Measurements from ENCODE around the gene RNF19B.

Gene RNF19B

DNA sequence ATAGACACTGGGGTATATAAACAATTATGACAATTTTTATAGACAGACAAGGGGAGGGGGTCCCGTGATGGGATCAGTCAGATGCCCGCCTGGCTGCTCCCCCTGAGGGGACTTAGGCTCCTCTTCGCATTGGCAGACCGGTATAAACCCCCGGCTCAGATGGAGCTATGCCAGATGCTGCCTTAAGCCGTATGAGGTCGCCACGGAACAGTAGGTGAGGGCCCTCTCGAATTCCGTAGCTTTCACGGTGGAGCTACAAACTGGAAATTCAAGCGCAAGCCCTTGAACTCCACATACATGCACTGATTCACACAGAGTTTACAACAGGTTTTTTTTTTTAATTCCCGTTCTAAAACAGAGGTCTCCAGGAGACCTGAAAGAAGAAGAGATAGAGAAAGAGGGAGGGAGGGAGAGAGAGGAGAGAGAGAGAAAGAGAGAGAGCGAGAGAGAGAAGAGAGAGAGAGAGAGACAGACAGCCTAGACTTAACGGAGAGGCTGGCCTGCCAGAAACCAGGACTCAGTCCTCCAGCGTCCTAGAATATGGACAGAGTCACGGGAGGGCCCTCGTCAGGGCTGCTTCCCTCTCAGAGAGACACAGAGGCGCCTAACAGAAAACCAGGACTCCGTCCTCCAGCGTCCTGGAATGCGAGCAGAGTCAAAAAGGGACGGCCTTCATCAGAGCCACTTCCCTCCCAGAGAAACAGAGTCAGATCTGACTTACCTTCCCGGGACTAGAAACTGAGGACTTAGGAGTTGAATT, 39.0 kb downstream of the RNF19B start:
- TF ChIP-seq, protein P1, sequence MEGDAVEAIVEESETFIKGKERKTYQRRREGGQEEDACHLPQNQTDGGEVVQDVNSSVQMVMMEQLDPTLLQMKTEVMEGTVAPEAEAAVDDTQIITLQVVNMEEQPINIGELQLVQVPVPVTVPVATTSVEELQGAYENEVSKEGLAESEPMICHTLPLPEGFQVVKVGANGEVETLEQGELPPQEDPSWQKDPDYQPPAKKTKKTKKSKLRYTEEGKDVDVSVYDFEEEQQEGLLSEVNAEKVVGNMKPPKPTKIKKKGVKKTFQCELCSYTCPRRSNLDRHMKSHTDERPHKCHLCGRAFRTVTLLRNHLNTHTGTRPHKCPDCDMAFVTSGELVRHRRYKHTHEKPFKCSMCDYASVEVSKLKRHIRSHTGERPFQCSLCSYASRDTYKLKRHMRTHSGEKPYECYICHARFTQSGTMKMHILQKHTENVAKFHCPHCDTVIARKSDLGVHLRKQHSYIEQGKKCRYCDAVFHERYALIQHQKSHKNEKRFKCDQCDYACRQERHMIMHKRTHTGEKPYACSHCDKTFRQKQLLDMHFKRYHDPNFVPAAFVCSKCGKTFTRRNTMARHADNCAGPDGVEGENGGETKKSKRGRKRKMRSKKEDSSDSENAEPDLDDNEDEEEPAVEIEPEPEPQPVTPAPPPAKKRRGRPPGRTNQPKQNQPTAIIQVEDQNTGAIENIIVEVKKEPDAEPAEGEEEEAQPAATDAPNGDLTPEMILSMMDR (conservative IDR thresholded peaks at IDR 0.05; ENCODE audit: low read depth, low read length), result peak; percentile 15
- no peak overlapping the region for H3K4me3 ChIP-seq (ENCODE audit: low read length)
- DNase-seq (ENCODE audit: low read depth), result no peak

DNA sequence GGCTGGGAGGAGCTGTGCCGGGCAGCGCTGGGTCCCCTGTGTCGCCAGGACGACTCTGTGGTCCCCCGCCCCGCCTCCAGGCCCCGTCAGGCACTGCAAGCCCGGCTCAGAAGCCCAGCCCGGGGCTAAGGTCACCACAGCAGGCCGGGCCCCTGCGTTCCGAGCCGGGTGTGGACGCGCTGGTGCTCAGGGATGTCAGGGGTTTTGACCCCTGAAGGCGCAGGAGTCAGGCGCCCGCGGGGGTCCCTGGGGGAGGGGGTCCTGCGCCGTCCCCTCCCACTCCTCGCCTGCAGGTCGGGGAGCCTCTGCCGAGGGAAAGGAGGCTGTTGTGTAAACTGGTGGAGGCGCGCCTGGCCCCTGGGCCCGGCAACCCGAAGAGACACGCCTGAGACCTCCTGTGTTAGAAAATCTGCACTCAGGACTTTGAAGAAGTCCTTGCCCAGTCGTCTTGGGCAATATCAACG, 39.7 kb downstream of the RNF19B start:
- no peak for DNase-seq (ENCODE audit: low read depth)
- no peak overlapping the region for H3K4me3 ChIP-seq (ENCODE audit: low read length)
- TF ChIP-seq, protein P1 (conservative IDR thresholded peaks at IDR 0.05; ENCODE audit: low read depth, low read length), result no peak

DNA sequence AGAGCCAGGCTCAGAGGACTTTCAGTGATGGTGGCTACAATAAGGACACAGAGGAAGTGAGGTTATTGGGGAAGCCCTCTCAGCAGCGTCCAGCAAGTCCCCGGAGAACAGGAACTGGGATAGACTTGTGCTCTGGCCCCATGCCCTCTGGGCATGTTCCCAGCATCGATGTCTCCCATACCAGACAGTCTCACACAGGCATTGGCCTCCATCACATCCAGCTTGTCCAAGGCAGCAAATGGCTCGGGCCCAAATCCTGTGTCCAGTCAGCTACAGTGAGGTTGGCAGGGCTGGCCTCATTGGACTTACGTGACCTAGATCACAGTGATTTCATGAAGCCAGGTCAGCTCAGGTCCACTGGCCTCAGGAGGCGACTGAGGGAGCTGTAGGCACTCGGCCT, 43.8 kb downstream of the RNF19B start:
- no peak for DNase-seq (ENCODE audit: low read depth)
- TF ChIP-seq, protein P1 (conservative IDR thresholded peaks at IDR 0.05; ENCODE audit: low read depth, low read length), result no peak
- H3K4me3 ChIP-seq (ENCODE audit: low read length), result no peak overlapping the region

DNA sequence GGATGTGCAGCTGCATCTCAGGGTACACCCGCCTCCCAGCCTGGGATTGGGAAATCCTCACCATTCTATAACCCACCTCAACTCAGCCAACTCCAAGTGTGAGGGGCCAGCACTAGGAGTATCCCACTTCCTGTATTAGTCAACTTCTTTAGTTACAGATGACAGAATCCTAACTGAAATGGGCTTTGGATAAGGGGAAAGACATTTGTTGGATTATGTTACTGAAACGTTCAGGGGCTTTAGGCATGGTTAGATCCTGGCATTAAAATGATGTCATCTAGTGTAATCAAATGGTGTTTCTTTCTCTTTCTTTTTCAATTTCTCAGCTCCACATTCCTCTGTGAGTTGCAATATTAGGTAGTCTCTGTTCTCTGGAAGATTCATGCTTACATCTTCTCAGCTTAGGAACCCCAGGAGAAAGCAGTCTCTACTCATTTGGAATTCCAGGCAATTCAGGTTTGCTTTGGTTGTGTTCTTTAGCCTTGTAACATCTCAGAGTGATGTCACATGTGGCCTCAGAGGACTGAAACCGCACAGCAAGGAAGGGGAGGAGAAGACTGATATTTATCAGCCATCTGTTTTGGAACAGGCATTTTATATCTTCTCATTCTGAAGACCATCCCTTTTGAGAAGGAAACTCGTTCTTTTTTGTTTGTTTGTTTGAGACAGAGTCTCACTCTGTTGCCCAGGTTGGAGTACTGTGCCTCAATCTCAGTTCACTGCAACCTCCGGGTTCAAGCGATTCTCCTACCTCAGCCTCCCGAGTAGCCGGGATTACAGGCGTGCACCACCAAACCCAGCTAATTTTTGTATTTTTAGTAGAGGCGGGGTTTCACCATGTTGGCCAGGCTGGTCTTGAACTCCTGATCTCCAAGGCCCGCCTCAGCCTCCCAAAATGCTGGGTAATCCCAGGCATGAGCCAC, 44.5 kb downstream of the RNF19B start:
- DNase-seq (ENCODE audit: low read depth), result no peak
- TF ChIP-seq, protein P1 (conservative IDR thresholded peaks at IDR 0.05; ENCODE audit: low read depth, low read length), result no peak
- no peak overlapping the region for H3K4me3 ChIP-seq (ENCODE audit: low read length)

DNA sequence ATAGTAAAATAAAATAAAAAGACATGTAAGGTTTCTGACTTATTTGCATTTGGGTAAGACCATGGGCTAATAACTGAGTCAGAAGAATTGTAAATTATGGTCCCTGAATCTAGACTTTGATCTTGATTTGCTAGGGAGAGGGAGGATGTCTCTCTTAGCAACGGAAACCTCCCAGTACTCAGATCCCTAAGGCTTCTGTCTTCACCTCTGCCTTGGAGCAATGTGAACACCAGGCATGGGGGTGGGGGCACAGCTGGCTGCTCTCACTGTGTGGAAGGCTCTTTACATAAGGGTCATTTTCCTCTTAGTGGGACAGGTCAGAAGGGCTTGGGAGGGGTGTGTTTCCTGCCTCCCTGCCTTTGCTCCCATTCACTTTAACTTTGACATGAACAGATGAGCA, 46.4 kb downstream of the RNF19B start:
- DNase-seq (ENCODE audit: low read depth), result no peak
- H3K4me3 ChIP-seq (ENCODE audit: low read length), result no peak overlapping the region
- TF ChIP-seq, protein P1 (conservative IDR thresholded peaks at IDR 0.05; ENCODE audit: low read depth, low read length), result no peak

DNA sequence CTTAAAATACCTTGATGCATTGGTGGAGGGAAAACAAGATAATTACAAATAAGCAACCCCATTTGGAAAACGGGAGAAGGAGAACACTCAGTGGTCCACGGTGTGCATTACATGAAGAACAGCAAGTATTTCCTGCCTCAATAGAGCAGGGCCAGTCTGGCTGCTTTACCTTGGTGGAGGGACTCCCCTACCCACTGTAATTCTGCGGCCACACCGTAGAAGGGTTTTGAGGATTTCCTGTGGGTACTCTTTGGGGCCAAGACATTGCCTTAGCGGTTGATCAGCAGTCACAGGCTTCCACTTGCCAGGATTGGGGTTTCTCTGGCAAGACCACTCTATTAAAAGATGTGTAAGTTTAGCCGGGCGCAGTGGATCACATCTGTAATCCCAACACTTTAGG, 47.1 kb downstream of the RNF19B start:
- TF ChIP-seq, protein P1 (conservative IDR thresholded peaks at IDR 0.05; ENCODE audit: low read depth, low read length), result no peak
- H3K4me3 ChIP-seq (ENCODE audit: low read length), result no peak overlapping the region
- DNase-seq (ENCODE audit: low read depth), result no peak
